Left ventricle myocardium superior (tissue), 1 donor: Measurements from ENCODE around the gene AUTS2. TPM values are rescaled to one million over a fixed set of nuclear protein-coding genes. Genes with fewer than 3 reads are reported as not detected.

Experiments used
- ATAC-seq: fragments of 200-7000 bp; cut with Tn5 transposase; one replicate; pipeline ENCODE4 v1.9.1; 2020; ENCODE audit warnings: mild to moderate bottlenecking, moderate library complexity
- DNase-seq: peaks from one replicate; pipeline ENCODE4 v3.0.0-alpha.2; 2020
- intact Hi-C: fragments of 100-400 bp; cut with micrococcal nuclease; formaldehyde crosslinking; loops from one replicate; pipeline ENCODE4 v1.11.0; 2022
- total RNA-seq: library from RNA; stranded (reverse); fragmentation: NEBNext Ultra II Directional; extraction: Animal tissue kit (Norgen Biotek cat#: 25700); gene quantifications from one replicate; pipeline ENCODE4 v1.2.1, GENCODE V29; 2021
- donor health status: DM: no; HTN: yes; CAD: no; lungs with severe emphysema.

AUTS2 gene
- total RNA-seq, 1 donor from 2014 or later: 7.9 TPM

GRCh38 chr7:70761711-70762328 lies 1163.5 kb downstream of the AUTS2 start:
- no peak for ATAC-seq
- intact Hi-C loops: no loop called here
- no peak for DNase-seq

- ATAC-seq (no peak), DNase-seq (no peak)
- intact Hi-C loops: no loop called here
Observed at GRCh38 chr7:70762696-70763095, 1164.4 kb downstream of the AUTS2 start.

- ATAC-seq: no peak
- DNase-seq: no peak
- intact Hi-C loops: no loop called here
Observed at GRCh38 chr7:70763961-70764691, 1165.9 kb downstream of the AUTS2 start.

- intact Hi-C loops: no loop called here
- no peak for ATAC-seq
- DNase-seq: no peak
Observed at GRCh38 chr7:70764701-70765208, 1166.5 kb downstream of the AUTS2 start.

- ATAC-seq (no peak), DNase-seq (no peak)
- intact Hi-C loops: no loop called here
Observed at GRCh38 chr7:70765651-70766050, 1167.4 kb downstream of the AUTS2 start.

GRCh38 chr7:70766109-70766508 lies 1167.8 kb downstream of the AUTS2 start:
- DNase-seq: no peak
- intact Hi-C loops: no loop called here
- ATAC-seq: no peak

- intact Hi-C loops: no loop called here
Observed at GRCh38 chr7:70766694-70767093, 1168.4 kb downstream of the AUTS2 start.

GRCh38 chr7:70770154-70770553 lies 1171.9 kb downstream of the AUTS2 start:
- no peak for ATAC-seq
- intact Hi-C loops: no loop called here
- DNase-seq: no peak

More at GRCh38 chr7:70766694-70767093, 1168.4 kb downstream of the AUTS2 start:
- ATAC-seq (no peak), DNase-seq (no peak)

GRCh38 chr7:70771451-70771850 lies 1173.2 kb downstream of the AUTS2 start:
- DNase-seq: no peak
- no peak for ATAC-seq
- intact Hi-C loops: no loop called here

- DNase-seq: no peak
- intact Hi-C loops: no loop called here
- no peak for ATAC-seq
Observed at GRCh38 chr7:70772891-70773290, 1174.6 kb downstream of the AUTS2 start.

GRCh38 chr7:70773406-70773805 lies 1175.1 kb downstream of the AUTS2 start:
- DNase-seq (no peak), ATAC-seq (no peak)
- intact Hi-C loops: no loop called here

- DNase-seq (no peak), ATAC-seq (no peak)
- intact Hi-C loops: no loop called here
Observed at GRCh38 chr7:70774950-70775527, 1176.8 kb downstream of the AUTS2 start.

- DNase-seq: no peak
- intact Hi-C loops: no loop called here
- no peak for ATAC-seq
Observed at GRCh38 chr7:70775570-70776156, 1177.4 kb downstream of the AUTS2 start.

GRCh38 chr7:70776627-70777101 lies 1178.4 kb downstream of the AUTS2 start:
- no peak for ATAC-seq
- intact Hi-C loops: no loop called here
- DNase-seq: no peak

- intact Hi-C loops: no loop called here
- ATAC-seq (no peak), DNase-seq (no peak)
Observed at GRCh38 chr7:70777251-70777650, 1179.0 kb downstream of the AUTS2 start.

- ATAC-seq (no peak), DNase-seq (no peak)
- intact Hi-C loops: no loop called here
Observed at GRCh38 chr7:70778585-70778984, 1180.3 kb downstream of the AUTS2 start.

GRCh38 chr7:70779321-70779720 lies 1181.0 kb downstream of the AUTS2 start:
- ATAC-seq (no peak), DNase-seq (no peak)
- intact Hi-C loops: no loop called here

GRCh38 chr7:70781922-70782311 lies 1183.6 kb downstream of the AUTS2 start:
- intact Hi-C loops: no loop called here
- ATAC-seq: no peak
- DNase-seq: no peak

- no peak for ATAC-seq
- intact Hi-C loops: no loop called here
Observed at GRCh38 chr7:70782796-70783195, 1184.5 kb downstream of the AUTS2 start.

GRCh38 chr7:70785427-70785826 lies 1187.2 kb downstream of the AUTS2 start:
- intact Hi-C loops: no loop called here
- no peak for ATAC-seq
- no peak for DNase-seq

More at GRCh38 chr7:70782796-70783195, 1184.5 kb downstream of the AUTS2 start:
- no peak for DNase-seq
